ENCODE data around the gene TET3. TPM values are rescaled to one million over a fixed set of nuclear protein-coding genes. Genes with fewer than 3 reads are reported as not detected.

The TET3 gene
- total and polyA plus RNA-seq, 4 donors, result 4.6 to 26.9 (median 14.6) TPM

DNA sequence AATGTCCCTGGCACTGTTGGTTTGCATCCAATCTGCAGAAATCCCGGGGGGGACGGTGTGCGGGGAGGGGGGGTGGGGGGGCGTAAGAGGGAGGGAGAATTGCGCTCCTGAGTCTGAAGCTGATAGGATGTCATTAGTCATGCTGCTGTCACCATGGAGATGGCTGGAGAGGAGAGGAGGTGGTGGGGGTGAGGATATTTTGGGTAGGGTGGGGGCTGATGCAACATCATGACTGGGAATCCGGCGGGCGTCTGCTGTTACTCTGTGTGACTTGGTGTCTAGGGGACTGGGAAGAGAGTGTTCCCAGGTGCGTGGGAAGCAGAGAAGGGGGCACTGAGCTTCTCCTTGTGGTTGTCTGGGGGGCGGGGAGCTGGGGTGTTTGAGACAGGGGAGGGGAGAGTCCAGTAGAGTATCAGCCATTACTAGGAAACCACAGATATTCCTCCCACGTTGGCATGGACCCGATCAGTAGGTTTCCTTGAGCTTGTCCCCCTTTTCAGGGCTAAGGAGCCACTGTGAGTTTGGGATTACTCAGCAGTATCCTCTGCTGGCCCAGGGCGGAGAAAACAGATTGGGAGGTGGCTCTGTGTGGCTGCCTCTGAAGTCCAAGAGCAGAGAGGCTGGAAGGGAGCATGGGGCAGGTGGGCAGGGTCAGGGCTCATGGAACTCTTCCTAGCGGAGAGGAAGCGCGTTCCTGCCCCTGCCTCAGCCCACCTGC, 18.9 kb downstream of the TET3 start:
- ATAC-seq (ENCODE audit: insufficient read depth, low FRiP score), result no peak
- Histone ChIP-seq H3K36me3 (ENCODE audit: control insufficient read depth in 4 of 4, insufficient read depth in 4 of 4, low read length in 4 of 4) (peaks cover 0 to 2% (median 0%) of the 10 kb centered on the region in 4 donors), H3K27ac (ENCODE audit: low read depth in 1 of 2, low read length in 1 of 2) (no peak overlapping the region), H3K9ac (ENCODE audit: insufficient read depth in 1 of 2, low read length in 2 of 2) (no peak overlapping the region), H3K27me3 (ENCODE audit: control insufficient read depth in 3 of 3, insufficient read depth in 3 of 3, low read length in 2 of 3) (no peaks in the 10 kb centered on the region), H3K9me3 (ENCODE audit: control insufficient read depth in 4 of 4, insufficient read depth in 3 of 4, low read length in 3 of 4) (no peaks in the 10 kb centered on the region), H3K4me1 (ENCODE audit: control insufficient read depth in 5 of 5, insufficient read depth in 5 of 5, low read length in 5 of 5) (peaks cover 5 to 83% (median 52%) of the 10 kb centered on the region in 5 donors), H3K4me3 (no peak overlapping the region)
- TF ChIP-seq, protein P1, sequence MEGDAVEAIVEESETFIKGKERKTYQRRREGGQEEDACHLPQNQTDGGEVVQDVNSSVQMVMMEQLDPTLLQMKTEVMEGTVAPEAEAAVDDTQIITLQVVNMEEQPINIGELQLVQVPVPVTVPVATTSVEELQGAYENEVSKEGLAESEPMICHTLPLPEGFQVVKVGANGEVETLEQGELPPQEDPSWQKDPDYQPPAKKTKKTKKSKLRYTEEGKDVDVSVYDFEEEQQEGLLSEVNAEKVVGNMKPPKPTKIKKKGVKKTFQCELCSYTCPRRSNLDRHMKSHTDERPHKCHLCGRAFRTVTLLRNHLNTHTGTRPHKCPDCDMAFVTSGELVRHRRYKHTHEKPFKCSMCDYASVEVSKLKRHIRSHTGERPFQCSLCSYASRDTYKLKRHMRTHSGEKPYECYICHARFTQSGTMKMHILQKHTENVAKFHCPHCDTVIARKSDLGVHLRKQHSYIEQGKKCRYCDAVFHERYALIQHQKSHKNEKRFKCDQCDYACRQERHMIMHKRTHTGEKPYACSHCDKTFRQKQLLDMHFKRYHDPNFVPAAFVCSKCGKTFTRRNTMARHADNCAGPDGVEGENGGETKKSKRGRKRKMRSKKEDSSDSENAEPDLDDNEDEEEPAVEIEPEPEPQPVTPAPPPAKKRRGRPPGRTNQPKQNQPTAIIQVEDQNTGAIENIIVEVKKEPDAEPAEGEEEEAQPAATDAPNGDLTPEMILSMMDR (IDR thresholded peaks at IDR 0.05; ENCODE audit: control extremely low read depth, extremely low read depth), result no peak
- DNase-seq, result no peak
- whole genome bisulfite sequencing, 2 donors, result 65 to 67% methylated on average over 16 of the region's 16 CpGs

DNA sequence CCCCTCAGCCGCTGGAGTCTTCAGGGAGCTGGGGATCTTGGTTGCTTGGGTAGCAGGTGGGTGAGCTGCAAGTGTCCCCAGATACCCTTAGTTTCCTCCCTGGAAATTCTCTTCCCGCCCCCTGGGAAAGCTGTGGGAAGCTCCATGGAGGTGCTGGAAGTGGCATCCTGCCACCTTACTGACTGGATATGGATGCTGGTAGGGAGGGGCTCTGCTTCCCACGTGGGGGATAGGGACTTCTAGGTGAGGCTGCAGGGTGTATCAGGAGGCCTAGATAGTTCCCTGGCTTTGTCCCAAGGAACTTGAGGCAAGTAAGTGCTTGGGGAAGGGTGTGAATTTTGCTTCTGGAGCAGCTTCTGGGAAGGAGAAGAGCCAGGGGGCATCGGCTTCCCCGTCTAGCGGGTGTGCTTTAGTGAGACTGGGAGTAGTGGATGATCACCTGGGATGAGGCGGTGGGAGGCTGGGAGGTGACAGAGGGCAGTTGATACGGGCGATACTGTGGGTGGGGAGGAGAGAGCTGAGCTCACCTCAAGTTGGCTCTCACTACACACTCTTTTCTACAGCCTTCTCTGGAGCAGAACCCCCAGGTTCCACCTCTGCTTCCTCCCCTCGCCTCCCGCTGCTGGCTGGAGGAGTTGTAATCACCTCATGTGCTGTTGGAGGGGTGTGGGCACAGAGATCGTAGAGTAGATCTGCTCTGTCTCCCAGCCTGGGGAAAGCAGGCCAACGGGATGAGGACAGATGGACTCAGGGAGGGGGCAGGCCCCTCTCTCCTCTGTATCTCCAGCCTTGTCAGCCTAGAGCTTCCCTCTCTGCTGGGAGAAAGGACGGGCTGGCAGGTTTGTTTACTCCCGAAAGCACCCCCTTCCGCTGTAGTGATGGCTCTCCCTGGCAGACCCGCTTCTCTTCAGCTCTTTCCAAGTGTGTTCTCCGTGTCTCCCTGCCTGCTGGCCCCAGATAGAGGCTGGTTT, 19.8 kb downstream of the TET3 start:
- Histone ChIP-seq H3K4me1 (ENCODE audit: control insufficient read depth in 5 of 5, insufficient read depth in 5 of 5, low read length in 5 of 5) (peaks cover 7 to 88% (median 60%) of the 10 kb centered on the region in 5 donors), H3K36me3 (ENCODE audit: control insufficient read depth in 4 of 4, insufficient read depth in 4 of 4, low read length in 4 of 4) (peaks cover 0 to 4% (median 1%) of the 10 kb centered on the region in 4 donors), H3K27me3 (ENCODE audit: control insufficient read depth in 3 of 3, insufficient read depth in 3 of 3, low read length in 2 of 3) (no peaks in the 10 kb centered on the region), H3K4me3 (no peak overlapping the region), H3K9me3 (ENCODE audit: control insufficient read depth in 4 of 4, insufficient read depth in 3 of 4, low read length in 3 of 4) (no peaks in the 10 kb centered on the region), H3K27ac (ENCODE audit: low read depth in 1 of 2, low read length in 1 of 2) (no peak overlapping the region), H3K9ac (ENCODE audit: insufficient read depth in 1 of 2, low read length in 2 of 2) (peak overlapping the region in 1 of 2 donors; percentile 8)
- ATAC-seq (ENCODE audit: insufficient read depth, low FRiP score) (no peak), DNase-seq (no peak)
- WGBS, 2 donors, result 86 to 93% methylated on average over 18 of the region's 18 CpGs
- TF ChIP-seq, protein P1 (IDR thresholded peaks at IDR 0.05; ENCODE audit: control extremely low read depth, extremely low read depth), result no peak

DNA sequence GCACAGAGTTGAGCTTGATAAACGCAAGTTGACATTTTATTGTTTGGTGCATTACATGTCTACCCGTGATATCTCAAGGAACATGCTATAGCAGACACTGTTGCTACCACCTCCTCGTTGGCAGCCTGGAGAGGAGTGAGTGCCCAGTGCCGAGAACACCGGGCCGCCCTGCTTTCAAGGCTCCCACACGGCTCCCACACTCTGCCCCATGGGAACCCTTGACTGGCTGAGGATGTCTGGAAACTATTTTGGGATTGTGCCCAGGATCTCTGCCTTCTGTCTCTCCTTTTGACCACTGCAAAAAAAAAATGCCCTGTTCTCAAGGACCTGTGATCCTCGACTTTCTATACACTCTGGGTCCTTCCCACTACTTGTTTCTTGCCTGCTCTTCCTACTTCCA, 21.1 kb downstream of the TET3 start:
- Histone ChIP-seq H3K27me3 (ENCODE audit: control insufficient read depth in 3 of 3, insufficient read depth in 3 of 3, low read length in 2 of 3) (no peaks in the 10 kb centered on the region), H3K9me3 (ENCODE audit: control insufficient read depth in 4 of 4, insufficient read depth in 3 of 4, low read length in 3 of 4) (no peaks in the 10 kb centered on the region), H3K9ac (ENCODE audit: insufficient read depth in 1 of 2, low read length in 2 of 2) (no peak overlapping the region), H3K27ac (ENCODE audit: low read depth in 1 of 2, low read length in 1 of 2) (no peak overlapping the region), H3K4me3 (no peak overlapping the region), H3K36me3 (ENCODE audit: control insufficient read depth in 4 of 4, insufficient read depth in 4 of 4, low read length in 4 of 4) (peaks cover 0 to 6% (median 1%) of the 10 kb centered on the region in 4 donors), H3K4me1 (ENCODE audit: control insufficient read depth in 5 of 5, insufficient read depth in 5 of 5, low read length in 5 of 5) (peaks cover 17 to 88% (median 58%) of the 10 kb centered on the region in 5 donors)
- 70 to 87% methylated on average over 8 of the region's 8 CpGs for WGBS, 2 donors
- DNase-seq (no peak), ATAC-seq (ENCODE audit: insufficient read depth, low FRiP score) (no peak)
- TF ChIP-seq, protein P1 (IDR thresholded peaks at IDR 0.05; ENCODE audit: control extremely low read depth, extremely low read depth), result no peak
